GM23338 (cell line): Measurements from ENCODE around the gene UBE2E2.

Source experiments
- EZH2 ChIP-seq: fragments of 200-600 bp; sonication (generic); IDR thresholded peaks from one replicate; pipeline ENCODE4 v1.8.0; 2017; ENCODE audit warnings: antibody characterized with exemption, mild to moderate bottlenecking, low read depth; ENCODE audit not compliant: unreplicated experiment
- EZH2phosphoT487 ChIP-seq: fragments of 200-600 bp; sonication (generic); IDR thresholded peaks from one replicate; pipeline ENCODE4 v1.8.1; 2018; ENCODE audit warnings: antibody characterized with exemption; ENCODE audit not compliant: unreplicated experiment
- JUNB ChIP-seq: IDR thresholded peaks from one replicate; pipeline ENCODE4 v1.6.1; 2016; ENCODE audit warnings: antibody characterized with exemption; ENCODE audit not compliant: unreplicated experiment
- POLR2AphosphoS5 ChIP-seq: IDR thresholded peaks from 2 replicates; pipeline ENCODE4 v1.6.1; 2016; ENCODE audit warnings: antibody characterized with exemption, low read depth
- TF ChIP-seq, protein P1 (sequence below): IDR thresholded peaks from one replicate; pipeline ENCODE4 v1.6.1; 2018; ENCODE audit warnings: antibody characterized with exemption; ENCODE audit not compliant: unreplicated experiment
- TF ChIP-seq, protein P2 (sequence below): fragments of 250-450 bp; sonication (Bioruptor Pico); IDR thresholded peaks from 2 replicates; pipeline ENCODE4 v1.5.0; 2020; ENCODE audit warnings: mild to moderate bottlenecking, moderate library complexity
- TF ChIP-seq, protein P3 (sequence below), 2 experiments: fragments of 200-600 bp in 1 of 2; sonication (generic) in 1 of 2; conservative IDR thresholded peaks; 2 replicates each; pipeline versions ENCODE4 v1.5.1 to v1.6.1; 2016 to 2017; ENCODE audit warnings: antibody characterized with exemption in 2 of 2, low read depth in 2 of 2, mild to moderate bottlenecking in 2 of 2, moderate library complexity in 1 of 2

DNA sequence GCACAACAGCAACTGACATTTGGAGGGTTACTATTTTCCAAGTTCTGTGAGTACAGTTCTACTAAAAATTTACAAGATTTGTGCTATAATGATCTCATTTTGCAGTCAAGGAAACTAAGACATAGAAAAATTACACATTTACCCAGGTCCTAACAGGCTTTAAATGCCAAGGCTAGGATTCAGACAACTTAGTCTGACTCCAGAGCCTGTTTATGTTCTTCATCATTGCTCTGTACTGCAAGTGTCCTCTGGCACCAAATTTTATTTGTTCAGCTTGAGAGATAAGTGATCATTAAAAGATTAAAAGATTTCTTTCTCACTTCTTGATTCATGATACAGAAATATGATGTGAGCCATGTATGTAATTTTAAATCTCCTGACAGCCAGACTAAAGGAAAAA is 290.8 kb downstream of the UBE2E2 start:
- no peak for TF ChIP-seq EZH2
- TF ChIP-seq POLR2AphosphoS5: no peak
- TF ChIP-seq, protein P1, sequence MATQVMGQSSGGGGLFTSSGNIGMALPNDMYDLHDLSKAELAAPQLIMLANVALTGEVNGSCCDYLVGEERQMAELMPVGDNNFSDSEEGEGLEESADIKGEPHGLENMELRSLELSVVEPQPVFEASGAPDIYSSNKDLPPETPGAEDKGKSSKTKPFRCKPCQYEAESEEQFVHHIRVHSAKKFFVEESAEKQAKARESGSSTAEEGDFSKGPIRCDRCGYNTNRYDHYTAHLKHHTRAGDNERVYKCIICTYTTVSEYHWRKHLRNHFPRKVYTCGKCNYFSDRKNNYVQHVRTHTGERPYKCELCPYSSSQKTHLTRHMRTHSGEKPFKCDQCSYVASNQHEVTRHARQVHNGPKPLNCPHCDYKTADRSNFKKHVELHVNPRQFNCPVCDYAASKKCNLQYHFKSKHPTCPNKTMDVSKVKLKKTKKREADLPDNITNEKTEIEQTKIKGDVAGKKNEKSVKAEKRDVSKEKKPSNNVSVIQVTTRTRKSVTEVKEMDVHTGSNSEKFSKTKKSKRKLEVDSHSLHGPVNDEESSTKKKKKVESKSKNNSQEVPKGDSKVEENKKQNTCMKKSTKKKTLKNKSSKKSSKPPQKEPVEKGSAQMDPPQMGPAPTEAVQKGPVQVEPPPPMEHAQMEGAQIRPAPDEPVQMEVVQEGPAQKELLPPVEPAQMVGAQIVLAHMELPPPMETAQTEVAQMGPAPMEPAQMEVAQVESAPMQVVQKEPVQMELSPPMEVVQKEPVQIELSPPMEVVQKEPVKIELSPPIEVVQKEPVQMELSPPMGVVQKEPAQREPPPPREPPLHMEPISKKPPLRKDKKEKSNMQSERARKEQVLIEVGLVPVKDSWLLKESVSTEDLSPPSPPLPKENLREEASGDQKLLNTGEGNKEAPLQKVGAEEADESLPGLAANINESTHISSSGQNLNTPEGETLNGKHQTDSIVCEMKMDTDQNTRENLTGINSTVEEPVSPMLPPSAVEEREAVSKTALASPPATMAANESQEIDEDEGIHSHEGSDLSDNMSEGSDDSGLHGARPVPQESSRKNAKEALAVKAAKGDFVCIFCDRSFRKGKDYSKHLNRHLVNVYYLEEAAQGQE: no peak
- TF ChIP-seq, protein P2, sequence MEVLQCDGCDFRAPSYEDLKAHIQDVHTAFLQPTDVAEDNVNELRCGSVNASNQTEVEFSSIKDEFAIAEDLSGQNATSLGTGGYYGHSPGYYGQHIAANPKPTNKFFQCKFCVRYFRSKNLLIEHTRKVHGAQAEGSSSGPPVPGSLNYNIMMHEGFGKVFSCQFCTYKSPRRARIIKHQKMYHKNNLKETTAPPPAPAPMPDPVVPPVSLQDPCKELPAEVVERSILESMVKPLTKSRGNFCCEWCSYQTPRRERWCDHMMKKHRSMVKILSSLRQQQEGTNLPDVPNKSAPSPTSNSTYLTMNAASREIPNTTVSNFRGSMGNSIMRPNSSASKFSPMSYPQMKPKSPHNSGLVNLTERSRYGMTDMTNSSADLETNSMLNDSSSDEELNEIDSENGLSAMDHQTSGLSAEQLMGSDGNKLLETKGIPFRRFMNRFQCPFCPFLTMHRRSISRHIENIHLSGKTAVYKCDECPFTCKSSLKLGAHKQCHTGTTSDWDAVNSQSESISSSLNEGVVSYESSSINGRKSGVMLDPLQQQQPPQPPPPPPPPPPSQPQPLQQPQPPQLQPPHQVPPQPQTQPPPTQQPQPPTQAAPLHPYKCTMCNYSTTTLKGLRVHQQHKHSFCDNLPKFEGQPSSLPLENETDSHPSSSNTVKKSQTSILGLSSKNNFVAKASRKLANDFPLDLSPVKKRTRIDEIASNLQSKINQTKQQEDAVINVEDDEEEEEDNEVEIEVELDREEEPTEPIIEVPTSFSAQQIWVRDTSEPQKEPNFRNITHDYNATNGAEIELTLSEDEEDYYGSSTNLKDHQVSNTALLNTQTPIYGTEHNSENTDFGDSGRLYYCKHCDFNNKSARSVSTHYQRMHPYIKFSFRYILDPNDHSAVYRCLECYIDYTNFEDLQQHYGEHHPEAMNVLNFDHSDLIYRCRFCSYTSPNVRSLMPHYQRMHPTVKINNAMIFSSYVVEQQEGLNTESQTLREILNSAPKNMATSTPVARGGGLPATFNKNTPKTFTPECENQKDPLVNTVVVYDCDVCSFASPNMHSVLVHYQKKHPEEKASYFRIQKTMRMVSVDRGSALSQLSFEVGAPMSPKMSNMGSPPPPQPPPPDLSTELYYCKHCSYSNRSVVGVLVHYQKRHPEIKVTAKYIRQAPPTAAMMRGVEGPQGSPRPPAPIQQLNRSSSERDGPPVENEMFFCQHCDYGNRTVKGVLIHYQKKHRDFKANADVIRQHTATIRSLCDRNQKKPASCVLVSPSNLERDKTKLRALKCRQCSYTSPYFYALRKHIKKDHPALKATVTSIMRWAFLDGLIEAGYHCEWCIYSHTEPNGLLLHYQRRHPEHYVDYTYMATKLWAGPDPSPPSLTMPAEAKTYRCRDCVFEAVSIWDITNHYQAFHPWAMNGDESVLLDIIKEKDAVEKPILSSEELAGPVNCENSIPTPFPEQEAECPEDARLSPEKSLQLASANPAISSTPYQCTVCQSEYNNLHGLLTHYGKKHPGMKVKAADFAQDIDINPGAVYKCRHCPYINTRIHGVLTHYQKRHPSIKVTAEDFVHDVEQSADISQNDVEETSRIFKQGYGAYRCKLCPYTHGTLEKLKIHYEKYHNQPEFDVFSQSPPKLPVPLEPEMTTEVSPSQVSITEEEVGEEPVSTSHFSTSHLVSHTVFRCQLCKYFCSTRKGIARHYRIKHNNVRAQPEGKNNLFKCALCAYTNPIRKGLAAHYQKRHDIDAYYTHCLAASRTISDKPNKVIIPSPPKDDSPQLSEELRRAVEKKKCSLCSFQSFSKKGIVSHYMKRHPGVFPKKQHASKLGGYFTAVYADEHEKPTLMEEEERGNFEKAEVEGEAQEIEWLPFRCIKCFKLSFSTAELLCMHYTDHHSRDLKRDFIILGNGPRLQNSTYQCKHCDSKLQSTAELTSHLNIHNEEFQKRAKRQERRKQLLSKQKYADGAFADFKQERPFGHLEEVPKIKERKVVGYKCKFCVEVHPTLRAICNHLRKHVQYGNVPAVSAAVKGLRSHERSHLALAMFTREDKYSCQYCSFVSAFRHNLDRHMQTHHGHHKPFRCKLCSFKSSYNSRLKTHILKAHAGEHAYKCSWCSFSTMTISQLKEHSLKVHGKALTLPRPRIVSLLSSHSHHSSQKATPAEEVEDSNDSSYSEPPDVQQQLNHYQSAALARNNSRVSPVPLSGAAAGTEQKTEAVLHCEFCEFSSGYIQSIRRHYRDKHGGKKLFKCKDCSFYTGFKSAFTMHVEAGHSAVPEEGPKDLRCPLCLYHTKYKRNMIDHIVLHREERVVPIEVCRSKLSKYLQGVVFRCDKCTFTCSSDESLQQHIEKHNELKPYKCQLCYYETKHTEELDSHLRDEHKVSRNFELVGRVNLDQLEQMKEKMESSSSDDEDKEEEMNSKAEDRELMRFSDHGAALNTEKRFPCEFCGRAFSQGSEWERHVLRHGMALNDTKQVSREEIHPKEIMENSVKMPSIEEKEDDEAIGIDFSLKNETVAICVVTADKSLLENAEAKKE (CRISPR knock-in tag): no peak
- TF ChIP-seq, protein P3, sequence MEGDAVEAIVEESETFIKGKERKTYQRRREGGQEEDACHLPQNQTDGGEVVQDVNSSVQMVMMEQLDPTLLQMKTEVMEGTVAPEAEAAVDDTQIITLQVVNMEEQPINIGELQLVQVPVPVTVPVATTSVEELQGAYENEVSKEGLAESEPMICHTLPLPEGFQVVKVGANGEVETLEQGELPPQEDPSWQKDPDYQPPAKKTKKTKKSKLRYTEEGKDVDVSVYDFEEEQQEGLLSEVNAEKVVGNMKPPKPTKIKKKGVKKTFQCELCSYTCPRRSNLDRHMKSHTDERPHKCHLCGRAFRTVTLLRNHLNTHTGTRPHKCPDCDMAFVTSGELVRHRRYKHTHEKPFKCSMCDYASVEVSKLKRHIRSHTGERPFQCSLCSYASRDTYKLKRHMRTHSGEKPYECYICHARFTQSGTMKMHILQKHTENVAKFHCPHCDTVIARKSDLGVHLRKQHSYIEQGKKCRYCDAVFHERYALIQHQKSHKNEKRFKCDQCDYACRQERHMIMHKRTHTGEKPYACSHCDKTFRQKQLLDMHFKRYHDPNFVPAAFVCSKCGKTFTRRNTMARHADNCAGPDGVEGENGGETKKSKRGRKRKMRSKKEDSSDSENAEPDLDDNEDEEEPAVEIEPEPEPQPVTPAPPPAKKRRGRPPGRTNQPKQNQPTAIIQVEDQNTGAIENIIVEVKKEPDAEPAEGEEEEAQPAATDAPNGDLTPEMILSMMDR (conservative IDR thresholded peaks at IDR 0.05; ENCODE audit: low read depth in 2 of 2): no peak
- no peak for TF ChIP-seq EZH2phosphoT487
- TF ChIP-seq JUNB: no peak
